ENCODE results near the gene LTBP3. TPM values are rescaled to one million over a fixed set of nuclear protein-coding genes. Genes with fewer than 3 reads are reported as not detected.
"Not testable (repeated sequence)": the region's sequence is repeated elsewhere in the genome, so short reads cannot be mapped to it uniquely, and the experiment has no call there.

The LTBP3 gene
- total and polyA plus RNA-seq, 7 donors: 12.7 to 82.3 (median 27.9) TPM

DNA sequence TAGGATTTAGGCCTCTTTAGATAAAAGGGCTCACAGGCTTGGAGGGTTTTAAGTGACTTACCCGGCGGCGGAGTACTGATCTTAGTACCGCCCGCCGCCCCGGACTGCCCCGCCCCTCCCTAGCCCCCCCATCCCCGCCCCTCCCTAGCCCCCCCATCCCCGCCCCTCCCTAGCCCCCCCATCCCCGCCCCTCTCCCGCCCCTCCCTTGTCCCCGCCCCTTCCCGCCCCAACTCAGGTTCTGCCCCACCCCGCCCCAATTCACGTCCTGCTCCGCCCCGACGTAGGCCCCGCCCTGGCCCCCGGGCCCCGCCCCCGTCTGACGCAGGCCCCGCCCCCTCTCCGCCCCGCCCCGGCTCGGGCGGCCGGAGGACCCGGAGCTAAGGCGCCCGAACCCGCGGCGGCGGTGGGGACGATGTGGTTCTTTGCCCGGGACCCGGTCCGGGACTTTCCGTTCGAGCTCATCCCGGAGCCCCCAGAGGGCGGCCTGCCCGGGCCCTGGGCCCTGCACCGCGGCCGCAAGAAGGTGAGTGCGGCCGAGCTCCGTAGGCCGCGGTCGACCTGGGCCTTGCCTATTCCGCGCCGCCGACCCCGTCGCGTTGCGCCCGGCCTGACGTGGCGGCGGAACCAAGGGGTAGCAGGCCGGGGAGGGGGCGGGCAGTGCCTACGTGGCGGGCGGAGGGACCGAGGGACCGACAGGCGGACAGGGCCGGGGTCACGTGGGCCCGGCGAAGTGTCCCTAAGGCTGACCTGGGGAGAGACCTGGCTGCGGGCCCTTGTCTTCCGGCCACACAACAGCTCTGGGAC lies 33.2 kb downstream of the LTBP3 start, which contains the start of gene SCYL1:
Gene SCYL1, plus strand, starts transcription at position 343 of the 805 bp plus-strand sequence. Its CDS starts 71 bp downstream, at position 414.
- peak; percentile 91 to 97 (median 94) for ATAC-seq
- intact Hi-C loops (cut with DNase I): loop anchor here in 1 of 2 donors (5.0 kb wide), 1 partner anchor 168 kb away; no protein-coding TSS in a partner anchor
- peak; percentile 81 to 90 for DNase-seq
- no peaks in the 10 kb centered on the region for H3K27me3 ChIP-seq (ENCODE audit: insufficient read depth in 3 of 3, low read length in 2 of 3)
- TF ChIP-seq, protein P1, sequence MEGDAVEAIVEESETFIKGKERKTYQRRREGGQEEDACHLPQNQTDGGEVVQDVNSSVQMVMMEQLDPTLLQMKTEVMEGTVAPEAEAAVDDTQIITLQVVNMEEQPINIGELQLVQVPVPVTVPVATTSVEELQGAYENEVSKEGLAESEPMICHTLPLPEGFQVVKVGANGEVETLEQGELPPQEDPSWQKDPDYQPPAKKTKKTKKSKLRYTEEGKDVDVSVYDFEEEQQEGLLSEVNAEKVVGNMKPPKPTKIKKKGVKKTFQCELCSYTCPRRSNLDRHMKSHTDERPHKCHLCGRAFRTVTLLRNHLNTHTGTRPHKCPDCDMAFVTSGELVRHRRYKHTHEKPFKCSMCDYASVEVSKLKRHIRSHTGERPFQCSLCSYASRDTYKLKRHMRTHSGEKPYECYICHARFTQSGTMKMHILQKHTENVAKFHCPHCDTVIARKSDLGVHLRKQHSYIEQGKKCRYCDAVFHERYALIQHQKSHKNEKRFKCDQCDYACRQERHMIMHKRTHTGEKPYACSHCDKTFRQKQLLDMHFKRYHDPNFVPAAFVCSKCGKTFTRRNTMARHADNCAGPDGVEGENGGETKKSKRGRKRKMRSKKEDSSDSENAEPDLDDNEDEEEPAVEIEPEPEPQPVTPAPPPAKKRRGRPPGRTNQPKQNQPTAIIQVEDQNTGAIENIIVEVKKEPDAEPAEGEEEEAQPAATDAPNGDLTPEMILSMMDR (IDR thresholded peaks at IDR 0.05): no peak
- H3K9me3 ChIP-seq: no peaks in the 10 kb centered on the region
- H3K36me3 ChIP-seq (ENCODE audit: insufficient read depth in 1 of 2, low read depth in 1 of 2): peaks cover 0 to 39% of the 10 kb centered on the region in 2 donors
- peak within 1 kb of the TSS; percentile 100 for H3K4me3 ChIP-seq
- WGBS, 3 donors: 0 to 1% (median 0%) methylated on average over 38 to 80 of the region's 82 CpGs
- peak within 1 kb of the TSS; percentile 98 for H3K27ac ChIP-seq
- peaks cover 17% of the 10 kb centered on the region for H3K4me1 ChIP-seq

DNA sequence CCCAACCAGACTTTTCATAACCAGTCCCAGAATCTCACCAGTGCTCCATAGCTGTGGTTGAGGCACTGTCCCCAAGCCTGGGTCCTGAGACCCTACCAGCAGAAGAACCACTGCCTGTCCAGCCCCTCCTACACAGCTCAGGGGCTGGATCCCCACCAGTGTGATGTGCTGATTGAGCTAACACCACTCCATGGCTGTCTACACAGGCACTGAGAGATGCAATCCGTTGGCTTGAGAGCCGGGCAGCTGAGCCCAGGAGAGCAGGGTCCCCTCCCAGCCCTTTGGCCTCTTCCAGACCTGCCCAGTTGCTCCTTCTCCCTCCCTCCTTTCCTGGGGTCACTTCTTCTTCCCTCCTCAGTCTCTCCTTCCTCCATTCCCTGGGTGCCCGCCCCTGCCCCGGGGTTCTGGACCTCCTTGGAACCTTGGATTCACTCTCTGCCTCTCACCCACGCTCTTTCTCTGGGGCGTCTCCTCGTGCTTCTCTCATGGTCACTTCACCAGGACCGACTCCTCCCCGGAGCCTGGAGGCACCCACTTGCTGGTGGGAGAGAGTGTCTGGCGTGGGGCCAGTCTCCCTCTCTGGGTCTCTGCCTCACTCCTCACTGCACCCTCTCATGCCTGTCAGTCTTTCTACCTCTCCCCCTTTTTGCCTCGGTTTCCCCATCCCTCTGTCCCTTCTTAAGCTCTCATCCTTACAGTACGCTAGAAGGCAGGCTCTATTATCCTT lies 34.0 kb downstream of the LTBP3 start:
- intact Hi-C loops (cut with DNase I): loop anchor here in 1 of 2 donors (5.0 kb wide), 1 partner anchor 167 kb away; no protein-coding TSS in a partner anchor
- Histone ChIP-seq H3K9me3 (no peaks in the 10 kb centered on the region), H3K27ac (peak overlapping the region; percentile 60), H3K4me3 (peak overlapping the region; percentile 56), H3K36me3 (ENCODE audit: insufficient read depth in 1 of 2, low read depth in 1 of 2) (peaks cover 0 to 31% of the 10 kb centered on the region in 2 donors), H3K4me1 (peaks cover 17% of the 10 kb centered on the region), H3K27me3 (ENCODE audit: insufficient read depth in 3 of 3, low read length in 2 of 3) (no peaks in the 10 kb centered on the region)
- TF ChIP-seq, protein P1 (IDR thresholded peaks at IDR 0.05): no peak
- ATAC-seq: peak; percentile 14 to 43 (median 16)
- WGBS, 3 donors: 24 to 27% (median 25%) methylated on average over 11 to 12 of the region's 12 CpGs
- peak in 1 of 2 donors; percentile 75 for DNase-seq

DNA sequence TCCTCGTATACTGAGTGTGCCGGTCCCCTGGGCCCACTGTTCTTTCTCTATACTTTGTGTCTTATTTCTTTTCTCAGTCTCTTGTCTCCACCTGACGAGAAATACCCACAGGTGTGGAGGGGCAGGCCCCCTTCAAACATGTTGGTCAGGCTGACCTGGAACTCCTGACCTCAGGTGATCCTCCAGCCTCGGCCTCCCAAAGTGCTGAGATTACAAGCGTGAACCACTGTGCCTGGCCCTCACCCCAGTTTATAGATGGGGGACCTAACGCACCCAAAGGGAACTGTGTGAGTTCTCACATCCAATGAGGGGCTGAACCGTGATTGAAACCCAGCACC lies 34.6 kb downstream of the LTBP3 start:
- DNase-seq; ATAC-seq; H3K4me3 ChIP-seq; H3K27me3 ChIP-seq (ENCODE audit: insufficient read depth in 3 of 3, low read length in 2 of 3); H3K27ac ChIP-seq; H3K9me3 ChIP-seq: not testable (repeated sequence)
- 90 to 97% (median 91%) methylated on average over 7 of the region's 7 CpGs for WGBS, 3 donors
- peaks cover 0 to 26% of the 10 kb centered on the region in 2 donors for H3K36me3 ChIP-seq (ENCODE audit: insufficient read depth in 1 of 2, low read depth in 1 of 2)
- H3K4me1 ChIP-seq: peaks cover 17% of the 10 kb centered on the region
- intact Hi-C loops (cut with DNase I): loop anchor here in 1 of 2 donors (5.0 kb wide), 1 partner anchor 166 kb away; no protein-coding TSS in a partner anchor

DNA sequence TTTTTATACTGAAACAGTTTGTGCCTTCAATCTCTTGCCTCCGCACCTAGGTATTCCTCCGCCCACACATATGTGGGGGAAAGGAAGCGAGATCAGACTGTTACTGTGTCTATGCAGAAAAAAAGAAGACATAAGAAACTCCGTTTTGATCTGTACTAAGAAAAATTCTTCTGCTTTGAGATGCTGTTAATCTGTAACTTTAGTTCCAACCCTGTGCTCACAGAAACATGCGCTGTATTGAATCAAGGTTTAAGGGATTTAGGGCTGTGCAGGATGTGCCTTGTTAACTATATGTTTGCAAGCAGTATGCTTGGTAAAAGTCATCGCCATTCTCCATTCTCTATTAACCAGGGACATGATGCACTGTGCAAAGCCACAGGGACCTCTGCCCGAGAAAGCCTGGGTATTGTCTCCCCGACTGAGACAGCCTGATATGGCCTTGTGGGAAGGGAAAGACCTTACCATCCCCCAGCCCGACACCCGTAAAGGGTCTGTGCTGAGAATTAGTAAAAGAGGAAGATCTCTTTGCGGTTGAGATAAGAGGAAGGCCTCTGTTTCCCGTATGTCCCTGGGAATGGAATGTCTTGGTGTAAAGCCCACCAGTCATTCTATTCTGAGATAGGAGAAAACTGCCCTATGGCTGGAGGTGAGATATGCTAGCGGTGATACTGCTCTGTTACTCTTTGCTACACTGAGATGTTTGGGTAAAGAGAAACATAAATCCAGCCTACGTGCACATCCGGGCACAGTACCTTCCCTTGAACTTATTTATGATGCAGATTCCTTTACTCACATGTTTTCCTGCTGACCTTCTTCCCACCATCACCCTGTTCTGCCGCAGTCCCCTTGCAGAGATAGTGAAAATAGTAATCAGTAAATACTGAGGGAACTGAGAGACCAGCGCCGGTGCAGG lies 35.2 kb downstream of the LTBP3 start:
- not testable (repeated sequence) for DNase-seq; H3K9me3 ChIP-seq; H3K27me3 ChIP-seq (ENCODE audit: insufficient read depth in 3 of 3, low read length in 2 of 3); H3K4me3 ChIP-seq; H3K27ac ChIP-seq; ATAC-seq
- peaks cover 17% of the 10 kb centered on the region for H3K4me1 ChIP-seq
- WGBS, 3 donors: 83 to 89% (median 85%) methylated on average over 18 of the region's 18 CpGs
- peaks cover 0 to 20% of the 10 kb centered on the region in 2 donors for H3K36me3 ChIP-seq (ENCODE audit: insufficient read depth in 1 of 2, low read depth in 1 of 2)
- intact Hi-C loops (cut with DNase I): loop anchor here in 1 of 2 donors (5.0 kb wide), 1 partner anchor 166 kb away; no protein-coding TSS in a partner anchor

DNA sequence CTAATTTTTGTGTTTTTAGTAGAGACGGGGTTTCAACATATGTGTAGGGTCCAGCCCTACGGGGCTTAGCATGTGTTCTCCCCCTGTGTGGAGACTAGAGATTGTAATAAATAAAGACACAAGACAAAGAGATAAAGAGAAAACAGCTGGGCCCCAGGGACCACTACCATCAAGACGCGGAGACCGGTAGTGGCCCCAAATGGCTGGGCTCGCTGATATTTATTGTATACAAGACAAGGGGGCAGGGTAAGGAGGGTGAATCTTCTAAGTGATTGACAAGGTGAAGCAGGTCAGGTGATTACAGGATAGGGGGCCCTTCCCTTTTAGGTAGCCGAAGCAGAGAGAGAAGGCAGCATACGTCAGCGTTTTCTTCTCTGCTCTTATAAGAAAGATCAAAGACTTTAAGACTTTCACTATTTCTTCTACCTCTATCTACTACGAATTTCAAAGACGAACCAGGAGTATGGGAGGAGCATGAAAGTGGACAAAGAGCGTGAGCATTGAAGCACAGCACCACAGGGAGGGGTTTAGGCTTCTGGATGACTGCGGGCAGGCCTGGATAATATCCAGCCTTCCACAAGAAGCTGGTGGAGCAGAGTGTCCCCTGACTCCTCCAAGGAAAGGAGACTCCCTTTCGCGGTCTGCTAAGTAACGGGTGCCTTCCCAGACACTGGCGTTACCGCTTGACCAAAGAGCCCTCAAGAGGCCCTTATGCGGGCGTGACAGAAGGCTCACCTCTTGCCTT lies 36.2 kb downstream of the LTBP3 start:
- H3K4me1 ChIP-seq: peaks cover 17% of the 10 kb centered on the region
- WGBS, 3 donors: 82 to 85% (median 83%) methylated on average over 20 of the region's 20 CpGs
- intact Hi-C loops (cut with DNase I): loop anchor here in 1 of 2 donors (5.0 kb wide), 1 partner anchor 165 kb away; no protein-coding TSS in a partner anchor
- not testable (repeated sequence) for H3K4me3 ChIP-seq; DNase-seq; H3K27me3 ChIP-seq (ENCODE audit: insufficient read depth in 3 of 3, low read length in 2 of 3); H3K9me3 ChIP-seq; H3K27ac ChIP-seq; ATAC-seq
- H3K36me3 ChIP-seq (ENCODE audit: insufficient read depth in 1 of 2, low read depth in 1 of 2): peaks cover 0 to 10% of the 10 kb centered on the region in 2 donors

DNA sequence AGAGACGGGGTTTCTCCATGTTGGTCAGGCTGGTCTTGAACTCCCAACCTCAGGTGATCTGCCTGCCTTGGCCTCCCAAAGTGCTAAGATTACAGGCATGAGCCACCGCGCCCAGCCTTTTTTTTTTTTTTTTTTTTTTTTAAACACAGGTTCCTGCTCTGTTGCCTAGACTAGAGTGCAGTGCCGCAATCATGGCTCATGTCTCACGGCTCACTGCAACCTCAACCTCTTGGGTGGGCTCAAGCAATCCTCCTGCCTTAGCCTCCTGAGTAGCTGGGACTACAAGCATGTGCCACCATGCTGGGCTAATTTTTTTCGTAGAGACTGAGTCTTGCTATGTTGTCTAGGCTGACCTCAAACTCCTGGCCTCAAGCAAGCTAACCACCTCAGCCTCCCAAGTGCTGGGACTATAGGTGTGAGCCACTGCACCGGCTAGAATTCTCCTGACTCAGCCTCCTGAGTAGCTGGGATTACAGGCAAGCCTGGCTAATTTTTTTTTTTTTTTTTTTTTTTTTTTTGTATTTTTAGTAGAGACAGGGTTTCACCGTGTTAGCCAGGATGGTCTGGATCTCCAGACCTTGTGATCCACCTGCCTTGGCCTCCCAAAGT lies 39.1 kb downstream of the LTBP3 start:
- intact Hi-C loops (cut with DNase I); H3K36me3 ChIP-seq (ENCODE audit: insufficient read depth in 1 of 2, low read depth in 1 of 2); H3K4me3 ChIP-seq; ATAC-seq; DNase-seq; H3K27me3 ChIP-seq (ENCODE audit: insufficient read depth in 3 of 3, low read length in 2 of 3); H3K4me1 ChIP-seq; H3K9me3 ChIP-seq; H3K27ac ChIP-seq: not testable (repeated sequence)
- 82 to 96% (median 92%) methylated on average over 7 to 8 of the region's 8 CpGs for WGBS, 3 donors
